ENCODE data around the gene WDR13. TPM values are rescaled to one million over a fixed set of nuclear protein-coding genes. Genes with fewer than 3 reads are reported as not detected.
A peak's percentile ranks its signal among the peaks of the same experiment; 100 is the strongest.

Gene WDR13
- total and polyA plus RNA-seq, 5 donors: 162 to 184 (median 168) TPM

- H3K9me3 ChIP-seq (ENCODE audit: control insufficient read depth, low read length): no peaks in the 10 kb centered on the region
- no peak overlapping the region for H3K4me3 ChIP-seq (ENCODE audit: low read length)
- H3K4me1 ChIP-seq (ENCODE audit: control insufficient read depth, insufficient read depth, low read length): peaks cover 2% of the 10 kb centered on the region
- ATAC-seq: no peak
- H3K27ac ChIP-seq (ENCODE audit: low read length): no peak overlapping the region
- H3K27me3 ChIP-seq (ENCODE audit: control insufficient read depth, insufficient read depth): no peaks in the 10 kb centered on the region
- WGBS: 58% methylated on average over 5 of the region's 5 CpGs
- intact Hi-C loops (cut with DNase I): no loop called here
- no peak for DNase-seq
These were observed 4.3 kb upstream of the WDR13 start for GRCh38 chrX:48592971-48593370.

- no peak overlapping the region for H3K4me3 ChIP-seq (ENCODE audit: low read length)
- H3K27me3 ChIP-seq (ENCODE audit: control insufficient read depth, insufficient read depth): no peaks in the 10 kb centered on the region
- H3K9me3 ChIP-seq (ENCODE audit: control insufficient read depth, low read length): no peaks in the 10 kb centered on the region
- intact Hi-C loops (cut with DNase I): no loop called here
- DNase-seq (no peak), ATAC-seq (no peak)
- H3K4me1 ChIP-seq (ENCODE audit: control insufficient read depth, insufficient read depth, low read length): no peaks in the 10 kb centered on the region
- H3K27ac ChIP-seq (ENCODE audit: low read length): no peak overlapping the region
- WGBS: 45% methylated on average over 2 of the region's 2 CpGs
These were observed 1.4 kb upstream of the WDR13 start for GRCh38 chrX:48595929-48596328.

GRCh38 chrX:48598614-48599013 lies 1.3 kb downstream of the WDR13 start:
- intact Hi-C loops (cut with DNase I): no loop called here
- Histone ChIP-seq H3K4me3 (ENCODE audit: low read length) (peak overlapping the region; percentile 68), H3K27ac (ENCODE audit: low read length) (peak overlapping the region; percentile 48), H3K27me3 (ENCODE audit: control insufficient read depth, insufficient read depth) (no peaks in the 10 kb centered on the region), H3K4me1 (ENCODE audit: control insufficient read depth, insufficient read depth, low read length) (no peaks in the 10 kb centered on the region), H3K9me3 (ENCODE audit: control insufficient read depth, low read length) (no peaks in the 10 kb centered on the region)
- DNase-seq: peak in 1 of 3 donors; percentile 58
- WGBS: 88% methylated on average over 25 of the region's 25 CpGs
- no peak for ATAC-seq

GRCh38 chrX:48599341-48599740 lies 2.0 kb downstream of the WDR13 start:
- intact Hi-C loops (cut with DNase I): no loop called here
- no peak overlapping the region for H3K4me3 ChIP-seq (ENCODE audit: low read length)
- no peaks in the 10 kb centered on the region for H3K4me1 ChIP-seq (ENCODE audit: control insufficient read depth, insufficient read depth, low read length)
- H3K27me3 ChIP-seq (ENCODE audit: control insufficient read depth, insufficient read depth): no peaks in the 10 kb centered on the region
- no peak for DNase-seq
- no peaks in the 10 kb centered on the region for H3K9me3 ChIP-seq (ENCODE audit: control insufficient read depth, low read length)
- 94% methylated on average over 20 of the region's 20 CpGs for WGBS
- no peak overlapping the region for H3K27ac ChIP-seq (ENCODE audit: low read length)
- ATAC-seq: no peak

GRCh38 chrX:48600226-48600625 lies 2.9 kb downstream of the WDR13 start:
- Histone ChIP-seq H3K9me3 (ENCODE audit: control insufficient read depth, low read length) (no peaks in the 10 kb centered on the region), H3K4me1 (ENCODE audit: control insufficient read depth, insufficient read depth, low read length) (no peaks in the 10 kb centered on the region), H3K4me3 (ENCODE audit: low read length) (no peak overlapping the region), H3K27ac (ENCODE audit: low read length) (no peak overlapping the region), H3K27me3 (ENCODE audit: control insufficient read depth, insufficient read depth) (no peaks in the 10 kb centered on the region)
- WGBS: 90% methylated on average over 19 of the region's 19 CpGs
- intact Hi-C loops (cut with DNase I): no loop called here
- DNase-seq (no peak), ATAC-seq (no peak)

- DNase-seq: no peak
- no peaks in the 10 kb centered on the region for H3K9me3 ChIP-seq (ENCODE audit: control insufficient read depth, low read length)
- no peak for ATAC-seq
- intact Hi-C loops (cut with DNase I): no loop called here
- H3K4me1 ChIP-seq (ENCODE audit: control insufficient read depth, insufficient read depth, low read length): no peaks in the 10 kb centered on the region
- no peak overlapping the region for H3K4me3 ChIP-seq (ENCODE audit: low read length)
- no peaks in the 10 kb centered on the region for H3K27me3 ChIP-seq (ENCODE audit: control insufficient read depth, insufficient read depth)
- no peak overlapping the region for H3K27ac ChIP-seq (ENCODE audit: low read length)
- WGBS: 76% methylated on average over 17 of the region's 17 CpGs
These were observed 4.6 kb downstream of the WDR13 start for GRCh38 chrX:48601741-48602394.

- no peak overlapping the region for H3K4me3 ChIP-seq (ENCODE audit: low read length)
- 93% methylated on average over 16 of the region's 16 CpGs for WGBS
- no peaks in the 10 kb centered on the region for H3K27me3 ChIP-seq (ENCODE audit: control insufficient read depth, insufficient read depth)
- no peak overlapping the region for H3K27ac ChIP-seq (ENCODE audit: low read length)
- no peaks in the 10 kb centered on the region for H3K4me1 ChIP-seq (ENCODE audit: control insufficient read depth, insufficient read depth, low read length)
- DNase-seq: no peak
- ATAC-seq: no peak
- H3K9me3 ChIP-seq (ENCODE audit: control insufficient read depth, low read length): no peaks in the 10 kb centered on the region
- intact Hi-C loops (cut with DNase I): no loop called here
These were observed 7.4 kb downstream of the WDR13 start for GRCh38 chrX:48604701-48605100.

GRCh38 chrX:48606091-48606490 lies 8.8 kb downstream of the WDR13 start:
- peak in 1 of 2 donors; percentile 15 for ATAC-seq
- intact Hi-C loops (cut with DNase I): no loop called here
- H3K9me3 ChIP-seq (ENCODE audit: control insufficient read depth, low read length): no peaks in the 10 kb centered on the region
- WGBS: 68% methylated on average over 6 of the region's 6 CpGs
- H3K27ac ChIP-seq (ENCODE audit: low read length): no peak overlapping the region
- no peak for DNase-seq
- H3K4me1 ChIP-seq (ENCODE audit: control insufficient read depth, insufficient read depth, low read length): no peaks in the 10 kb centered on the region
- H3K4me3 ChIP-seq (ENCODE audit: low read length): no peak overlapping the region
- no peaks in the 10 kb centered on the region for H3K27me3 ChIP-seq (ENCODE audit: control insufficient read depth, insufficient read depth)

GRCh38 chrX:48611703-48612102 lies 14.4 kb downstream of the WDR13 start:
- WGBS: 46% methylated on average over 2 of the region's 2 CpGs
- no peak for DNase-seq
- H3K4me3 ChIP-seq (ENCODE audit: low read length): no peak overlapping the region
- no peaks in the 10 kb centered on the region for H3K4me1 ChIP-seq (ENCODE audit: control insufficient read depth, insufficient read depth, low read length)
- no peaks in the 10 kb centered on the region for H3K9me3 ChIP-seq (ENCODE audit: control insufficient read depth, low read length)
- ATAC-seq: no peak
- H3K27ac ChIP-seq (ENCODE audit: low read length): no peak overlapping the region
- intact Hi-C loops (cut with DNase I): no loop called here
- no peaks in the 10 kb centered on the region for H3K27me3 ChIP-seq (ENCODE audit: control insufficient read depth, insufficient read depth)

- ATAC-seq: no peak
- intact Hi-C loops (cut with DNase I): no loop called here
- no peak overlapping the region for H3K4me3 ChIP-seq (ENCODE audit: low read length)
- H3K9me3 ChIP-seq (ENCODE audit: control insufficient read depth, low read length): no peaks in the 10 kb centered on the region
- 73% methylated on average over 6 of the region's 6 CpGs for WGBS
- H3K27me3 ChIP-seq (ENCODE audit: control insufficient read depth, insufficient read depth): no peaks in the 10 kb centered on the region
- DNase-seq: no peak
- H3K4me1 ChIP-seq (ENCODE audit: control insufficient read depth, insufficient read depth, low read length): no peaks in the 10 kb centered on the region
- H3K27ac ChIP-seq (ENCODE audit: low read length): no peak overlapping the region
These were observed 16.3 kb downstream of the WDR13 start for GRCh38 chrX:48613502-48614160.

GRCh38 chrX:48616576-48616975 lies 19.3 kb downstream of the WDR13 start:
- no peaks in the 10 kb centered on the region for H3K27me3 ChIP-seq (ENCODE audit: control insufficient read depth, insufficient read depth)
- DNase-seq (no peak), ATAC-seq (no peak)
- H3K4me1 ChIP-seq (ENCODE audit: control insufficient read depth, insufficient read depth, low read length): no peaks in the 10 kb centered on the region
- intact Hi-C loops (cut with DNase I): no loop called here
- 42% methylated on average over 5 of the region's 5 CpGs for WGBS
- H3K27ac ChIP-seq (ENCODE audit: low read length): no peak overlapping the region
- no peaks in the 10 kb centered on the region for H3K9me3 ChIP-seq (ENCODE audit: control insufficient read depth, low read length)
- H3K4me3 ChIP-seq (ENCODE audit: low read length): no peak overlapping the region
